ENCODE measurements around the gene TMPRSS5.
"Not testable (repeated sequence)": the region's sequence is repeated elsewhere in the genome, so short reads cannot be mapped to it uniquely, and the experiment has no call there.

The TMPRSS5 gene

DNA sequence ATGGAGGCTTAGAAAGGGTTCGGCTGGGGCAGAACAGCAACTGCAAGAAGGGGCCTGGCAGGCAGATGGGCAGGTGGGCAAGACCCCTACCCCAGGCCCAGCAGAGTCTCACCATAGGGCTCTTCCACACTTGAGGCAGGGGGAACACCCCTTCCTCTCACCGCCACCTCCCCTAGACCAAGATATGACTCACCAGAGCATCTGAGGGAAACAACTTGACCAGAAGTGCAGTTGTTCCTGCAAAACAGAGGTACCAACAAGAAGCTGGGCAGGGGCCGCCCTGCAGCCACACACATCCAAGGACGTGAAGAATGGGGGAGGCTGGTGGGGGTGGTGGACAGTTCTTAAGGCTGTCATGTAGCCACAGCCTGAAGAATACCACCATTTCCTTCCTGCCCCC lies 10.9 kb downstream of the TMPRSS5 start:
- no peak for DNase-seq

DNA sequence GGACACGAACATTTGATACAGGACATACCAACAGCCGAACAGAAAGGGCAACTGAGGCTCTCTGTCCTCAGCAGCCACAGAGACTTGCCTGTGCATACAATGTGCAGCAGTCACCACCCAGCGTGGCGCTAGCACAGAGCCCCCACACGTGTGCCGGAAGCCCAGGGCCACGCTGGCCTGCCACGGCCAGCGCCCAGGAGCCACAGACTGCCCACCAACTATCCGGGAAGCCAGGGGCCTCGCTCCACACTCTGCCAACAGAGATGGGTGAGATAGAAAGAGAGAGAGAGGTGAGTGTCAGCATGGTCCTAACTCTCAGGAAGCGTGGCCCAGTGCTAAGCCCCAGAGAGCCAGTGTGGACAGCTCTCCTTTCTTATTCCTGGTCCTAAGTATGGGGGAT lies 11.7 kb downstream of the TMPRSS5 start:
- DNase-seq: no peak

DNA sequence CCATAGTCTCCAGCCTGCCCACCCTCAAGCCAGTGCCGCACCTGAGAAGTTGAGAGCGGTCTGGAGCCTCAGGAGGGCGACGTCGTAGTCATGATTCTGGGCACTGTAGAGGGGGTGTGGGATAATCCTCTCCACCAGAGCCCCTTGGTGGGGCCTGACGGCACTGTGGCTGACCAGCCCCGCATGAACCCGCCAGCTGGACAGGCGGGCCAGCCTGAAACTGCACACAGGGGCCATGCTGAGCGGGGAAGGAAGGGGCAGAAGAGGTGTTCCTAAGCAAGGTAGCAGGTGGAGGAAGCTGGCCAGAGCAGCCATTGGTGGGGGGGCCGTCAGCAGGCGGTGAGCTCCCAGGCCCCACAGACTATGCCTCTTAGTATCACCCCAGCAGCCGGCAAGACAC lies 13.1 kb downstream of the TMPRSS5 start:
- DNase-seq: no peak

DNA sequence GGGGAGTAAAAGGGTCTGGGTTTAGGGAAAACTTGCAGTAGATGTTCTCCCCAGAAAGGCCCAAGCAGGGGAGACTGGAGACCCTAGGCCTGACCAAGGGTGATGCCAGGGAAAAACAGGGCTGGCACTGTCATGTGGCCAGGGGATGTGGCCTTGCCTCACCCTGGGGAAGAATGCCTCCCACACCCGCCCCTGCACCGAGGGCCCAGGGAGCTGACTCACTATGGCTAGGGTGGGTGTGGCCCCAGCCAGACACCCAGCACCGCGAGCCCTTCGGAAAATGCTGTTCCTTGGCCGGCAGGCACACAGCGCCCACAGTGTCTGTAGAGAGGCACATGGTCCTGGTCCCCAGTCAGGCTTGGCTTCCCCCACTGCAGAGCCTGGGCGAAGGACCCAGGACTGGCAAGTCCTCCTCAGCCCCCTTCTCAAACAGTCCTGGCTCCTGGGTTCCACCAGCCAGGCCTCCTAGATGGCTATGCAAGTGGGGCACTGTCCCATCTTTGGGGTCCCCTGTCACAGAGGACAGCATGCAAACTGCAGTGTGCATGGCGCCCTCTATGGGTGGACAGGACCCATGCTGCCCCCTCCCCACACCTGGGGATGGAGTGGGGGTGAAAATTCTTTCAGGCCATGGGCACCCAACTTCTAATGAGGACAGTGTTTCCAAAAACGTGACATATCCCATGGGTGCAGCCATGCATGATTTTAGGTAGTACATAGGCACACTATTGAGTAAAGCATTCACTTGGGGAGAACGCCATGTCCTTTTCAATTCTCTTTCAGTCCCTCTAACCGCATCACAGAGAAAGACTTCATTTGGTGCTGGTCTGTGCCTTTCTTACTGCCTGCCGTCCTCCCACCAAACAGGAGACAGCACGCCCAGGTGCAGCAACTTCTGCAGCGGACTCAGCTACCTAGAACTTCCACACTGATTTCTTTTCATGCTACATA lies 15.2 kb downstream of the TMPRSS5 start:
- DNase-seq: no peak

DNA sequence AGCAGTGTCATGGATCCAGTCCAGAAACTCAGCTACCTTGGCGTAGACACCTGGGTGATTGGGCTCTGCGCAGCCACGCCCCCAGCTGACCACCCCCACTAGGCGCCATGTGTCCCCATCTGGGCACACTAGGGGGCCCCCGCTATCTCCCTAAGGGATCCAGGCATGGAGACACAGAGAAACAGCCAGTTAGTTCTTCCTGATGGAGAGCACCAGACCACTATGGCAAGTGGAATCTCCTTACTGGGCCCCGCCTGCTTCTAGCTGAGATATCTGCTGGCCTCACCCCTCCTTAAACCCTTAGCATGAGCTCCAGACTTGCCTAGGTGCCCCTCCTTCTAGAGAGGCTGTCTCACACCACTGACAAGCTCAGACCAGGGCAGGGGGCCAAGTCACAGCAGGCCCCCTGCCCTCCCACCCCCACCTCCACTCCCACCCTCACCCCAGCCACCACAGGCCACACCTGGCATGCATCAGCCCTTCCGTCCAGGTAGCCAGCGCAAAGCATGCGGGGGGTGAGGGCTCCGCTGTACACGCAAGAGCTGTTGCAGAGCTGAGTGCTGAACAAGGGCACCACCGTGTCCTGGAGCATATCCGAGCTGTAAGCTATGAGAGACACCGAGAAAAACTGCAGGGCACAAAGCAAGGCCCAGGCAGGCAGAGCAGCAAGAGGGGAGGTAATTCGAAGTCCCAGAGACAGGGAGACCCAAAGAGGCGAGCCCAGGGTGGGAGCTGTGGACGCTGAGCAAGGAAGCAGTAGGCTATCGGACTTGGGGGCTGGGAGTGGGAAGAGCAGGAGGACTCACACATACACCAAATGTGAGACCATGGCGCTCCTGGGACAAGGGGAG lies 16.1 kb downstream of the TMPRSS5 start:
- no peak for DNase-seq

DNA sequence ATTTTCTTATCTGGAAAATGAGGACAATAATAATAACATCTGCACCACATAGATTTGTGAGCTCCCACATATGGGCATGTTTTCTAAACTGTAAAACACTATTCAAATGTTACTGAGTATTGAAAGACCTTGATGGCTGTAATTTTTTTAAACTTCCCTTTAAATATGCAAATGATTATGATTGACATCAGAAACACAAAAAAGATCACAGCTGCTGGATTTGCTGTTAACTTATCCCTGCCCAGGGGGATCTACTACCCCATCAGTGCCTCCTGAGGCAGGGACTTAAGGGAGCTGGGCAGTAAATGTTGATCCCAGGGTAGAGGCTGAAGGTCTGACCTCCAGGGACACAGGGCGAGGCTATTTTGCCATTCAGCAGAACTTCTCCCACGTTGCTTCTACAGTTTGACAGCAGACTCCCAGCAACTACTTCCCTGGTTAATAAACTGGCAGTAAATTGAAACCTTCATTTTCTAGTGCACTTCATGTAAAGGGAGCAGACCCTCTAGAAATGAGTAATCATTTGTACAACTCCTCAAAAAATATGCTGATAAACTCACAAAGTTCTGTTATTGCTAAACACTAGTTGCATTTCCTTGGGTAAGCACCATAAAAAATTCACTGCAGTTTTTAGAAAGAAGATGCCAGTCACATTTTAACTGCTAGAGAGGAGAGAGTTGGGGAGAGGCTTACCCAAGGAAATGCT lies 20.3 kb downstream of the TMPRSS5 start:
- DNase-seq: no peak

DNA sequence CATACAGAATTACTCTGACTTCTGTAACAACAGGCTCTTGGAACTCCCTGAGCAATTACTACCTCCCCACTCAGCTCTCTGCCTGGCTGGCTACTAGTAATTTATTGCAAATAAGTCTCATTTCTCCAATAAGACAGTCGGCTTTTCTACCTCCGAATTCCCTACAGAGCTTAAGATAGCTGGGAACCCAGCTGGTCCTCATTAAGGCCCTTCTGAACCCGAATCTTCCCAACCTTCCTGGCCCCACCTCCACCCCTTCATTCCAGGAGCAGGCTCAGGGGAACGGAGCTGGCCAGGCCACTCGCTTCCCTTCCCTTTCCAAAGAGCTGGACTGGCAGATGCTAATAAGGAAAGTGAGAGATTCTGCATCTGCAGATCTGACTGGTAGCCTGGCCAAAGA lies 21.6 kb downstream of the TMPRSS5 start:
- DNase-seq: no peak

DNA sequence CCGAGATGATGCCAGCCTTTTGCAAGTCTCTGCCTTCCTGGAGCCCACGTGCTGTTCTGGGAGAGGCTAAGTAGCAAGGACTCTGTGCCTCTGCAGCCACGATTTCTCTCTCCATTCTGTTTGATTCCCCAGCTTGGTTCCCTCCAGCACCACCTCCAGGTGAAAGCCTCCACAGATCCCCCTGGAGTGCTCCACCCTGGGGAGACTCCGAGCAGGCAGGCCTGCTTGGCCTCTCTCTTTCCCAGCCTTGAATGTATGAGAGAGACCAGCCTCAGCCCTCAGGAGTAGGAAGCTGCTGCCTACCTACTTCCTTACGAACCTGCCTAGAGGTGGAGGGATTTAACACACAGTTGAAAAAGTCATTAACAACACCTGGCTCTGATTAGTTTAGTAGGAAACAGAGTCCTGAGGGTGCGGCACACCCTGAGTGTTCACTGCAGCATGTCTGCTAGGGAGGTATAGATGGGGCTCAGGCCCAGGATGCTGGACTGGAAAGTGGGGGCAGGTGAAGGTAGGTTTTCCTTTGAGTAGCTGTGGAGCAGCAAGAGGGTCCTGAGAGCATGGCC lies 22.5 kb downstream of the TMPRSS5 start:
- DNase-seq: no peak

DNA sequence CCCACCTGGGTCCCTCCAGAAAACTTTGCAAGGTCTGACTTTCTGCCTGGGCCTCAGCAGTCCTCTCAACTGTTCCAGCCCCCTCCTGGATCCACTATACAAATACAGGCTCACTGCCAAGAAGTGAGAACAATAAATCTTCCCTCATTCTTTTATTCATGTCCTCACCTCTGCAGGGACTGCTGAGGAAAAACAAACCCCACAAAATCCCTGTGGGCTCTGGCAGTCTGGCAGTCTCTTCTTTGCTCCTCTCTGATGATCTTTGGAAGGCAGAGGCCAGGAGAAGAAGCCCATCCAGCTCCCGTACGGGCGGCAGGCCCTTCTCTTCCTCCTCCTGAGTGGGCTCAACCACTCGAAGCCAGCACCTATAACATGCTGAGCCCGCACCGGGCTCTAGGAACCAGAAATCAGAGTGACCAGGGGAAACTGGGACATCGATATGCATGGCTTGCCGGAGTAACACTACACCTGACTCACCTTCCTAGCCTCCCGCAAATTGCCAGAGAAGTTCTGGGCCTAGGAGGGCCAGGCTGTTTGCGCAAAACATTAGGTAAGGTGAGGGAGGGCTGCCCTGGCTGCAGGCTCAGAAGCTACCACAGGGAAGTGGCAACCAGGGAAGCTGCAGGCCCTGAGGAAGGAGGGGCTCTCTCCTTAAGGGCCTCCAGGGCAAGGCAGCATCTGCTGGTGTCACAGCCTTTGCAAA lies 24.2 kb downstream of the TMPRSS5 start:
- no peak for DNase-seq

DNA sequence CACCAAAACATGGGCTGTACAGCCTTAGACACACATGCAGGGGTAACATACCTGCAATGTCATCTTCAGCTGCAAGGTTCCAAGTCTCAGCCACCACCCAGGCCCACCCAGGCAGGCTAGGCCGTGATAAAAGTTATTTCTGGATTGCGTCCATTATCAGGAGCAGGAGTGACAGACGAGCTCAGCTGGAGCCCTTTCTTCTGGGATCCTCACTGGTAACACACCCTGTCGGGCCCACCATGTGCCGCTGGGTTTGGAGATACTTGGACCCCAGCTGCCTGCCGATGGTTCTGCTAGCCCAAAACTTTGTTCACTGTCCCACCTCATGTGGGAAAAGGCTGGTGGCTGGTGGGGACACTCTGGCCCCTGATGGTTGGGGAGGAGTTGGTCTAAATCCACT lies 24.8 kb downstream of the TMPRSS5 start:
- DNase-seq: no peak

DNA sequence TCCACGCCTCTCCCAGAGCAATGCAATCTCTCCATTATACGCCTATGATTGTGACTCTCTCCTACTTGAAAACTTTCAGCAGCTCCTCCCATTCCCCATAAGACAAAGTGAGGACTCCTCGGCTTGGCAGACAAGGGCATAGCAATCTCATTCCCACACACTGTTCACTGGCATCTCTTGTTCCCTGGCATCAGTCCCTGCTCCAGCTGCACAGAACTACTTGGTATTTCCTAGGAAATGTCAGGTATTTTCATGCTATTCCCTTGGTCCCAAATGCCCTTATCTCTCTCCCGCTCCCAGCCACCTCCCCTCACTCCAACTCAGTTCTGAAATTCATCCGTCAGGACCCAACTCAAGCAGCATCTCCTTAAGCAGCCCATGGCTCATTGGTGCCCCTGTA lies 28.4 kb downstream of the TMPRSS5 start:
- DNase-seq: no peak

DNA sequence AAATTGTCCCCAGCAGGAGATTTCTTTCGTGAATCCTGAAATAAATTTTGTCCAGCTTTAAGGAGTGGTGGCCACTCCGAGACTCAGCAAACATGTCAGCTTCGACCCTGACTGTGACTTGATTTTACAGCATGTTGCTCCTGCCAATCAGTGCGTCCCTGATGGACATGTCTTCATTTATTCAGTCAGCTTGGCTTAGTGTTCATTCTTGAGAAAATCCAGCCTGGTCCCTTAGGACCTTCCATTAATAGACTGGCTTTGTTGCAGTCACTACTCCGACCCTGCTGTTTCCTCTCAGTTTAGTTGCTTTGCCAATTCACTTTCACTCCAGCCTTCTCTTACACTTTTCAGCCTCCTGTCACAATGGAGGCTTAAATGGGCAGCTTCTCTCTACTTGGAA lies 30.5 kb downstream of the TMPRSS5 start:
- peak; percentile 47 for DNase-seq

DNA sequence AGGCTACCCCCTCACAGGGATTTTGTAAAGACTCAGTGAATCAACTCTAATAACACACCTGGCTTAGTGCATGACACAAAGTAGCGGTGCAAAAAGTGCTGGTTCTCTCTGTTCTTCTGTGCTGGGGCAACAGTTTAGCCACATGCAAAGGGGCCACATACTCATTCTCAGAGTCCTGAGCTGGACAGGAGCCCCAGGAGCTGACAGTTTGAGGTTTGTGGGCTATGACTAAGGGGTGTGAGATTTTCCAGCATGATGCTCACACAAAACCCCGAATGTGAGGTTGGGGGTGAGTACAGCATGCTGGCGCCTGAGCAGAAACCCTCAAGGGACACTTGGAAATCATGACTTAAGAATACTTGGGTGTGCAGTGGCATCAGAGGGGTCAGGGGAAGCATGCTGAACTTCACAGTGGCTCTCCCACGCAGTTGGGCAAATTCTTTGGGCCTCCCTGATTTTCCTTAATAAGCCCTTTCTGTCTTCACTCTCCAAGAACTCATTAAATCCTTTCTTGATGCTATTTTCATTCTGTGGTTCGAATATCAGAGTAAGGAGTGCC lies 31.0 kb downstream of the TMPRSS5 start:
- DNase-seq: no peak

DNA sequence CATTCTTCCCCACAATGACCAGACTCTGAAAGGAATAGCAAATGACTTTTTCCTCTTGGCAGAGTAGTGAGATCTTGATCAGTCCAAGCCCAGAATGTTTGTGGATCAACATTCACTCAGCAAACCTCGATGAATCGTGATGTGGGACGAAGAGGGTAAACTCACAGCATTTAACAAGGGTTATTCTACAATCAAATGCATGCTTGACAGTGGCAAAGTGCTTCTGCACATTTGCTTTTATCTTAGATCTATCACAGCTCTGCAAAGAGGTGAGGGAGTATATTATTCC lies 31.8 kb downstream of the TMPRSS5 start:
- no peak for DNase-seq

DNA sequence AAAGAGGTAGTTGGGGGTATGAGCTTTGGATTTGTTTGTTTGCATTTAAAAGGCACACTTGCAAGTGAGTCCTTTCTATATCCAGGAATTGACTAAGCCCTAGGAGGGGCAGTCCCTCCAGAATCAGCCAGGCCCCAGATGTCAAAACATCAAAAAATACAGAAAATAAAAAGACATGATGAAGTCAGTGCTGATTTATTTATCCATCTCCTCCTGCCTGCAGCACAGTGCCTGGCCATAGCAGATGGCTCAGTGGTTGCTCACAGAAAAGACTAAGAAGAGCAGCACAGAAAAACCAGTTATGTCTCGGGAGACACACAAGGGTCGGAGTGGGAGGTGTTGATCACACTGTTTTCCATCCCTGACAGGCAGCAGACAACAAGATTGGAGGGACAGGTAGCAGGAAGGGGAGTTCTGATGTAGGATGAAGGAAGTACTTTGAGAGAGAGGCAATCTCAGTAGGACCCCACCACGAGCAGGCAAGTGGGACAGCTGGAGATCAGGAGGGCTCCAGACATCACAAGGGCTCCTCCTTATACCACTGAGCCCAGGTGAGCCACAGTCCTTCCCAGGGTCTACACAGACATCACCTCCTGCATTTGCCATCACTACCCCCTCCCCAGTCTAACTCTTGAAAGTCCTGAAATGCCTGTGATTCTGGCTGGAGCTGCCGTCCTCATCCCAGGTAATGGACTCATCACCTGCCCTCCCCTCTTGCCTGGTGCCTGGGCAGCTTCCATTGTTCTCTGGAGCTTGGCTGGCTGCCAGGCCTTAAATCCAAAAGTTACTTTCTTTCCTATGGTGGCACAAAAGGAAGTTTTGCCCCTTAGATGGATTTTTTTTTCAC lies 32.3 kb downstream of the TMPRSS5 start:
- DNase-seq: no peak

DNA sequence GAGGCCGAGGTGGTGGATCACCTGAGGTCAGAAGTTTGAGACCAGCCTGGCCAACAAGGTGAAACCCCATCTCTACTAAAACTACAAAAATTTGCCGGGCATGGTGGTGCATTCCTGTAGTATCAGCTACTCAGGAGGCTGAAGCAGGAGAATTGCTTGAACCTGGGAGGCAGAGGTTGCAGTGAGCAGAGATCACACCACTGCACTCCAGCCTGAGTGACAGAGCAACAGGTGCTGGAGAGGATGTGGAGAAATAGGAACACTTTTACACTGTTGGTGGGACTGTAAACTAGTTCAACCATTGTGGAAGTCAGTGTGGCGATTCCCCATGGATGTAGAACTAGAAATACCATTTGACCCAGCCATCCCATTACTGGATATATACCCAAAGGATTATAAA lies 34.2 kb downstream of the TMPRSS5 start:
- DNase-seq: not testable (repeated sequence)

DNA sequence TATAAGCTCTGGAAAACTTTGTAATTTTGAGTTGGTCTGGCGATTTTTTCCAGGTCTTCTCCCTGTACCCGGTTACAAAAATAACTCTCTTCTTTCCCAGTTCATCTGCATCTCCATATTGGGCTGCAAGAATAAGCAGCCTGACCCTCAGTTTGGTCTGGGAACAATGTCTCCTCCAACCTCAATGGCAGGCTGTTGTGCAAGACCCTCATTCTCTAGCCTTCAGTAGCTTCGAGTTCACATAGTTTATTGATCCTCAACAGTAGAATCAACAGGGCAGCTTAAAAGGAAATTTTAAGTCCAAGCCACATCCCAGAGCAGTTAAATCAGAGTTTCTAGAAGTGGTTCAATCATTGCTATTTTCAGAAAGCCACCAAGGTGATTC lies 35.3 kb downstream of the TMPRSS5 start:
- no peak for DNase-seq

DNA sequence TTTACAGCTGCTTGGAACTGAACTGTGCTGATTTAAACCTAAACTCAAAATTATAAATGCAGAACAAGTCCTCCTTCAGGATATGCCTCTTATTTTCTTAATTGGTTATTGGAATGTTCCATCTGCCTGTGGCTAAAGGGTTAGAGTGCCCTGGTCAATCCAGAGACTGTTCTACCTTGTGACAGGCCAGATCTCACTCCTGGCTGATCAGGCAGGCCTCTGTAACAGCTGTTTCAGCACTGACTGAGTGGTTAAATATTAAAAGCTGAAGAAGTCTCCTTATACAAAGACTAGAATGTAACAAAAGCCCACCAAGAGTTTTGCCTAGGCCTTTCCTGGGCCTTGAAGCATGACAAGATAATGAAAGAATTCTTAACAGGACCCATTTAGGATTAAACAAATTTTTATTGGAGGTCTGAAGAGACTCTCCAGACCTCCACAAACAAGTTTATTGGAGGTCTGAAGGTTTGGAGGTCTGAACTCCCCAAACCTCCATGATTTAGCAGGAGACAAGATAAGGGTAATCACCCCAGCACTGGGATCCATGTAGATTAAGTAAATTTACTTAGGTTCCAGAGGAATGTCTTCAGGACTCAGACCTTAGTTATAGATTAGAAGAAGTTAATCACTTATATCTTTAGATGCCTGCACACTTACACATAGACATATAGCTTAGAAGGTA lies 35.8 kb downstream of the TMPRSS5 start:
- no peak for DNase-seq

DNA sequence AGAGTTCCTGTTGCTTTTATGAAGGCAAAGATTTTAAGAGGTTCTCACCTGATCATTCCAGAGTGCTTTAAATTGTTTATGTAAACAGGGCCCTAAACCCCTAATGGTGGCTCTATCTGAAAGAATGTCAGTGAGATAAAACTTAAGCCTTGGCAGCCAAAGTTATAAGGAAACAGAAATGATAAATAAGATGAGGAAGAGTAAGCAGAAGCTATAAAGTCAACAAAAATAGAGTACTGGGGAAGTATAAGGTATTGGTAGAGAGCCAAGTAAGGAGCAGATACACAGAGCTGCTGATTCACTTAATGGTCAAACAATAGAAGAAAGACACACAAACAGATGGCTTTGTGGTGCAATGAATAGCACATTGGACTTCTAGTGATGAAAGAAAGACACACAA lies 37.9 kb downstream of the TMPRSS5 start:
- no peak for DNase-seq

DNA sequence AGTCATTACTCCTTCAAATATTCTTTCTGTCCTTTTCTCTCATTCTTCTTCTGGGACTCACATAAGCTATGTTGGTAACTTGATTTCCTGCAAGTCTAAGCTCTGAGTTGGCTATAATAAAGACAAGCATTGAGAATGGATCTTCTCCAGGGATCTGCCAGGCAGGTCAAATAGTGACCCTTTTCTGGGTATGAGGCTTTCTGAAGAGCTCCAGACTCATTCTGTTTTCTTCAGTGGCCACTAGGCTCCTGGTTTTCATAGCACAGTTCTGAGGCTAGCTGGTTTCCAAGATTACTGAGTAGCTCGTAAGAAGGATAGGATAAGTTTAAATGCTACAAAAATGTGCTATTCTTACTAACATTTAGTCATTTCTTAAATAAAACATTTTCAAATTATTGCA lies 38.3 kb downstream of the TMPRSS5 start:
- DNase-seq: no peak

DNA sequence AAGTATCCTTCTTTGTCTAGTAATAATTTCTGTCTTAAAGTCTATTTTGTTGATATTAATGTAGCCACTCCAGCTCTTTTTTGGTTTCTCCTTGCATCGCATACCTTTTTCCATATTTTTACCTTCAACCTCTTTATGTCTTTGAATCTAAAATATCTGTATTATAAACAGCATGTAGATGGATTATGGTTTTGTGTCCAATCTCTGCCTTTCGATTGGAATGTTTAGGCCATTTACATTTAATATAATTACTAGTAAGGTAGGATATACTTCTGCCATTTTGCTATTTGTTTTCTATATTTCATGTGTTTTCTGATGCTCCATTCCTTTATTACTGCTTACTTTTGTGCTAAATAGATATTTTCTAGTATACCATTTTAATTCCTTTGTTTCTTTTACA lies 39.5 kb downstream of the TMPRSS5 start:
- DNase-seq: no peak

All from retina (tissue), 1 donor.